ENCODE measurements around the gene TBL1XR1.

DNA sequence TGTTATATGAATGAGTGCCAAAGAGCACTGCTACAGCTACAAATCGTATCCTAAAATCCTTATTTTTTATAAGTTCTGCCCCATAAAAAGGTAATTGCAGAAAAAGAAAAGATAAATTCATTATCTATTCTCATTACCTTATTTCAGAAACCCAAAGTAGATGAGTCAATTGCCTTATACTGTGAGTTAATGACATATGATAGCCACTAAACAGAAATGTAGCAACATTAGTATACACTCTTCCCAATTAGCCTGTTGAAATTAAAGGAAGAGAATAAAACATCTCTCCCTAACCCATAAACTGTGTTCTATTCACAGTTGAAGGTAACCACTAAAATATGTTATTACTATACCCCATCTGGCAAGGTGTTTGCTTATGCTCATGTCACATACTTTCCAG is 11.0 kb downstream of the TBL1XR1 start:
- TF ChIP-seq EP300 (IDR thresholded peaks at IDR 0.05; ENCODE audit: borderline replicate concordance) (no peak), ZBTB7A (IDR thresholded peaks at IDR 0.05; ENCODE audit: low read depth) (no peak), CEBPB (IDR thresholded peaks at IDR 0.05) (no peak)

Measured in Ishikawa (cell line).